Body of pancreas (tissue), 4 donors: ENCODE measurements around the gene HLF. TPM values are rescaled to one million over a fixed set of nuclear protein-coding genes. Genes with fewer than 3 reads are reported as not detected.

ENCODE experiments used
- ATAC-seq: fragments of 150-250 bp; one replicate; pipeline ENCODE4 v1.9.1; 2016
- DNase-seq, 4 donors: peaks; one replicate each; pipeline ENCODE4 v3.0.0-alpha.2; 2019
- H3K27ac ChIP-seq, 4 donors: fragments of 200-600 bp; sonication (generic); 1 replicate in 3 of 4; 2 replicates in 1 of 4; pipeline versions ENCODE4 v1.5.1 to v1.6.1; 2016 to 2019; ENCODE audit warnings: mild to moderate bottlenecking in 1 of 4, mixed read lengths in 1 of 4, moderate library complexity in 1 of 4
- H3K27me3 ChIP-seq, 2 donors: fragments of 200-600 bp; sonication (generic); one replicate each; pipeline ENCODE4 v1.6.0; 2016; ENCODE audit warnings: mild to moderate bottlenecking in 1 of 2
- H3K36me3 ChIP-seq, 2 donors: fragments of 200-600 bp; sonication (generic); replicated peaks in 1 of 2; 2 replicates each; pipeline ENCODE4 v1.5.1; 2016; ENCODE audit warnings: low read depth in 2 of 2; ENCODE audit not compliant: insufficient read depth in 1 of 2
- H3K4me1 ChIP-seq: fragments of 200-600 bp; sonication (generic); one replicate; pipeline ENCODE4 v1.6.0; 2016
- H3K4me3 ChIP-seq, 2 donors: fragments of 200-600 bp; sonication (generic); 1 replicate in 1 of 2; 2 replicates in 1 of 2; pipeline ENCODE4 v1.5.1; 2016 to 2019
- H3K9me3 ChIP-seq, 3 donors: fragments of 200-600 bp; sonication (generic); 1 replicate in 2 of 3; 2 replicates in 1 of 3; pipeline ENCODE4 v1.5.1; 2016
- CTCF ChIP-seq, 7 experiments: fragments of 450-650 bp in 4 of 7; fragments of 200-600 bp in 3 of 7; sonication (generic) in 3 of 7; IDR thresholded peaks; one replicate each; pipeline ENCODE4 v1.5.1; 2016 to 2019; ENCODE audit warnings: antibody characterized with exemption in 7 of 7
- POLR2A ChIP-seq, 3 donors: fragments of 450-650 bp; IDR thresholded peaks; one replicate each; pipeline ENCODE4 v1.6.1; 2016; ENCODE audit warnings: antibody characterized with exemption in 3 of 3, mild to moderate bottlenecking in 2 of 3
- WGBS, 2 donors: methylation state at CpG; one replicate each; pipeline ENCODE4 v1.1.5; 2017; 5-methylcytosine and 5-hydroxymethylcytosine counted together
- intact Hi-C: fragments of 100-400 bp; cut with DNase I; formaldehyde crosslinking; loops from one replicate; pipeline ENCODE4 v1.15.1; 2023
- total RNA-seq, 2 donors: library from RNA; depleted of rRNA; stranded (reverse); fragments of >200 nt; gene quantifications; one replicate each; pipeline ENCODE4 v1.1.0, GENCODE V29; 2016

The HLF gene
- total RNA-seq, 2 donors from 2014 or later: 4.2 to 4.9 TPM

- 83 to 90% methylated on average over 5 of the region's 5 CpGs for WGBS, 2 donors
- Histone ChIP-seq H3K4me3 (no peak overlapping the region), H3K27me3 (no peaks in the 10 kb centered on the region), H3K9me3 (no peaks in the 10 kb centered on the region), H3K36me3 (no peaks in the 10 kb centered on the region), H3K4me1 (no peaks in the 10 kb centered on the region), H3K27ac (no peak overlapping the region)
- intact Hi-C loops: no loop called here
- ATAC-seq (no peak), DNase-seq (no peak)
- TF ChIP-seq POLR2A (IDR thresholded peaks at IDR 0.05): no peak
- no peak for TF ChIP-seq CTCF (IDR thresholded peaks at IDR 0.05)
Observed at GRCh38 chr17:55319933-55320593, 55.3 kb downstream of the HLF start.

- H3K9me3 ChIP-seq: no peaks in the 10 kb centered on the region
- WGBS, 2 donors: 91 to 93% methylated on average over 23 of the region's 23 CpGs
- H3K27ac ChIP-seq: no peak overlapping the region
- H3K4me1 ChIP-seq: no peaks in the 10 kb centered on the region
- H3K4me3 ChIP-seq: no peak overlapping the region
- ATAC-seq: no peak
- no peaks in the 10 kb centered on the region for H3K36me3 ChIP-seq
- TF ChIP-seq POLR2A (IDR thresholded peaks at IDR 0.05) (no peak), CTCF (IDR thresholded peaks at IDR 0.05) (no peak)
- DNase-seq: no peak
- intact Hi-C loops: no loop called here
- no peaks in the 10 kb centered on the region for H3K27me3 ChIP-seq
Observed at GRCh38 chr17:55320594-55321426, 56.0 kb downstream of the HLF start.

GRCh38 chr17:55321427-55322060, 56.8 kb downstream of the HLF start:
- H3K27ac ChIP-seq: no peak overlapping the region
- no peak for DNase-seq
- H3K4me1 ChIP-seq: no peaks in the 10 kb centered on the region

GRCh38 chr17:55322453-55322985, 57.8 kb downstream of the HLF start:
- intact Hi-C loops: no loop called here
- no peaks in the 10 kb centered on the region for H3K36me3 ChIP-seq

More at GRCh38 chr17:55321427-55322060, 56.8 kb downstream of the HLF start:
- H3K4me3 ChIP-seq: no peak overlapping the region
- TF ChIP-seq CTCF (IDR thresholded peaks at IDR 0.05): no peak
- no peak for TF ChIP-seq POLR2A (IDR thresholded peaks at IDR 0.05)
- intact Hi-C loops: no loop called here
- H3K27me3 ChIP-seq: no peaks in the 10 kb centered on the region
- WGBS, 2 donors: 49 to 61% methylated on average over 6 of the region's 6 CpGs
- ATAC-seq: no peak
- no peaks in the 10 kb centered on the region for H3K9me3 ChIP-seq
- H3K36me3 ChIP-seq: no peaks in the 10 kb centered on the region

More at GRCh38 chr17:55322453-55322985, 57.8 kb downstream of the HLF start:
- Histone ChIP-seq H3K27ac (no peak overlapping the region), H3K4me1 (no peaks in the 10 kb centered on the region), H3K27me3 (no peaks in the 10 kb centered on the region), H3K9me3 (no peaks in the 10 kb centered on the region), H3K4me3 (no peak overlapping the region)
- no peak for ATAC-seq
- DNase-seq: no peak
- WGBS, 2 donors: 87 to 89% methylated on average over 11 of the region's 11 CpGs
- TF ChIP-seq POLR2A (IDR thresholded peaks at IDR 0.05): no peak
- TF ChIP-seq CTCF (IDR thresholded peaks at IDR 0.05): no peak
